A549 treated with GW870086 at 1 μM for 4 hours (cell line): ENCODE data around the gene TMEM167A. TPM values are rescaled to one million over a fixed set of nuclear protein-coding genes. Genes with fewer than 3 reads are reported as not detected.

ENCODE experiments used
- total RNA-seq: library from RNA; stranded (reverse); fragments of 200-300 nt; extraction: Qiagen RNA extraction; gene quantifications from 5 replicates; pipeline ENCODE4 v1.2.3, GENCODE V29; 2022; ENCODE audit warnings: low read depth

TMEM167A gene, protein sequence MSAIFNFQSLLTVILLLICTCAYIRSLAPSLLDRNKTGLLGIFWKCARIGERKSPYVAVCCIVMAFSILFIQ
- 48.3 to 90.2 TPM (median 78.1 TPM) in 5 replicates for total RNA-seq

DNA sequence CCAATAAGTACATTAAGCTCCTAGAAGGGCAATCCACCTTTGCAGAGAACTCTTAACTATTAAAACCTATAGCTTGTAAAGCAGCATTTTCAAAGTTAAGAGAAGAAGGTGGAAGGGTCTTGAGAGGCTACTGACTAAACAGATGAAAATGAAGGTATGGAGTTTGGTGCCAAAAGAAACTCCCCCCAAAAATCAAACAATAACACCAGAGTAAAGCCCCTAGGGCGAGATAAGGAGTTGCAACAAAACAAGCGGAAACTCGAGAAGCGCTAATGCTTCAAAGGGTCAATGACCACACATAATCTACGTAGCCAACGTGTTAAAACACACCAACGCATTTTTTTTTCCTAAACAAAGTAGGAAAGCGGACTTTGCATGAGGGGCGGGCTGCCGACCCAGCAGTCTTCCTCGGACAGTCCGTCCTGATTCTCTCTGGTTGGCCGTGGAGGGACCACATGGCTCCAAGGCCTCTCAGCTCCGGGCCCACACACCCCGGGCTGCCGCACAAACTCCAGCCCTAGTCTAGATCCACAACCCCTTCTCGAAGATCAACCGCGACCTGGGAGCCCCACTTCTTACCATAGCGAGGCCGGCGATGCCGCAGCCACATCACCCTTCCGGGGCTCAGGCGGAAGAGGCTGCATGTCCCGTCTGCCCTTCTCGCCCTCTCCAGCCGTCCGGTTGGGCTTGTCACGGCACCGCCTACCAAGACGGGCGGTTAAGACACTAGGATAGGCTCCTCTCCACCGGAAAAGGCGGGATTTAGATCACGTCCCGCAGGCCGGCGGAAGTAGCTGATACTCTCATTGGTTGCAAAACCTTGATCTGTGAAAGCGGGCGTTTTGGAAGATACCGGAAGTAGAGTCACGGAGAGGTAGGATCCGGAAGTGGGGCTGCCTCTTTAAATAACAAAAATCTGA is at the start of gene TMEM167A, which contains the start of gene XRCC4:
TSS of gene TMEM167A (minus strand) at position 653 of the 920 bp plus-strand sequence. CDS start at position 582, 71 bp downstream.
TSS of gene XRCC4 (plus strand) at position 806 of the 920 bp plus-strand sequence. CDS start 27,373 bp downstream, outside the sequence.

Other genes with a start within 250 kb of the TMEM167A start
- 7.4 to 10.7 TPM (median 10.6 TPM) in 5 replicates for gene XRCC4, start 153 bp upstream of the TMEM167A start, total RNA-seq